ENCODE data around the gene SNAPC4.

DNA sequence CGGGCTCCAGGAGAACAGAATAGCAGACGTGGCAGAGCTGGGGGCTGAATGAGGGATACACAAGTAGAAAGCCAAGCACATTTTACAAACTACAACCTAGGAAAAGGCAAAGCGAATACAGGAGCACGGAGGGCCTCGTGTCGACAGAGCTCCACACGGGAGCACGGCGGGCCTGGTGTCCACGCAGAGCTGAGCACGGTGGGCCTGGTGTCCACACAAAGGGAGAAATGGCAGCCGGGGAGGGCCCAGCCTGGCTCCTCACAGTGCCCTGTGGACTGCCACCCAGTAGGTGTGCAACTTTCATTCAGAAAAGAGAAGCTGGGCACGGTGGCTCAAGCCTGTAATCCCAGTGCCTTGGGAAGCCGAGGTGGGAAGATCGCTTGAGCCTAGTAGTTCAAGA is 43.1 kb upstream of the SNAPC4 start:
- no peak for TF ChIP-seq EZH2 (IDR thresholded peaks at IDR 0.05; ENCODE audit: borderline replicate concordance, low read depth, low read length, poor library complexity, severe bottlenecking)
- TF ChIP-seq, protein P1, sequence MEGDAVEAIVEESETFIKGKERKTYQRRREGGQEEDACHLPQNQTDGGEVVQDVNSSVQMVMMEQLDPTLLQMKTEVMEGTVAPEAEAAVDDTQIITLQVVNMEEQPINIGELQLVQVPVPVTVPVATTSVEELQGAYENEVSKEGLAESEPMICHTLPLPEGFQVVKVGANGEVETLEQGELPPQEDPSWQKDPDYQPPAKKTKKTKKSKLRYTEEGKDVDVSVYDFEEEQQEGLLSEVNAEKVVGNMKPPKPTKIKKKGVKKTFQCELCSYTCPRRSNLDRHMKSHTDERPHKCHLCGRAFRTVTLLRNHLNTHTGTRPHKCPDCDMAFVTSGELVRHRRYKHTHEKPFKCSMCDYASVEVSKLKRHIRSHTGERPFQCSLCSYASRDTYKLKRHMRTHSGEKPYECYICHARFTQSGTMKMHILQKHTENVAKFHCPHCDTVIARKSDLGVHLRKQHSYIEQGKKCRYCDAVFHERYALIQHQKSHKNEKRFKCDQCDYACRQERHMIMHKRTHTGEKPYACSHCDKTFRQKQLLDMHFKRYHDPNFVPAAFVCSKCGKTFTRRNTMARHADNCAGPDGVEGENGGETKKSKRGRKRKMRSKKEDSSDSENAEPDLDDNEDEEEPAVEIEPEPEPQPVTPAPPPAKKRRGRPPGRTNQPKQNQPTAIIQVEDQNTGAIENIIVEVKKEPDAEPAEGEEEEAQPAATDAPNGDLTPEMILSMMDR (conservative IDR thresholded peaks at IDR 0.05; ENCODE audit: low read depth, low read length) = no peak

Data from A673 (cell line).